OCI-LY1 (cell line): ENCODE results near the gene B4GALT1.

ENCODE experiments used
- CTCF ChIP-seq: fragments of 200-600 bp; sonication (generic), shearing (Covaris generic); IDR thresholded peaks from 2 replicates; pipeline ENCODE4 v1.5.1; 2017; ENCODE audit warnings: mild to moderate bottlenecking, antibody characterized with exemption, low read length, moderate library complexity, mixed read lengths
- EZH2 ChIP-seq: fragments of 200-600 bp; sonication (generic), shearing (Covaris generic); IDR thresholded peaks from 2 replicates; pipeline ENCODE4 v1.8.0; 2017; ENCODE audit warnings: borderline replicate concordance, mixed run types, mild to moderate bottlenecking, antibody characterized with exemption, low read length, moderate library complexity, mixed read lengths

GRCh38 chr9:33166231-33167083, 679 bp downstream of the B4GALT1 start:
- TF ChIP-seq CTCF: no peak
- TF ChIP-seq EZH2: no peak
